Cortex of kidney (tissue), 1 donor: ENCODE results near the gene MICAL2.

Experiments
- DNase-seq: peaks from one replicate; lab custom pipeline; 2025; lab: John Stamatoyannopoulos, UW

MICAL2 gene

DNA sequence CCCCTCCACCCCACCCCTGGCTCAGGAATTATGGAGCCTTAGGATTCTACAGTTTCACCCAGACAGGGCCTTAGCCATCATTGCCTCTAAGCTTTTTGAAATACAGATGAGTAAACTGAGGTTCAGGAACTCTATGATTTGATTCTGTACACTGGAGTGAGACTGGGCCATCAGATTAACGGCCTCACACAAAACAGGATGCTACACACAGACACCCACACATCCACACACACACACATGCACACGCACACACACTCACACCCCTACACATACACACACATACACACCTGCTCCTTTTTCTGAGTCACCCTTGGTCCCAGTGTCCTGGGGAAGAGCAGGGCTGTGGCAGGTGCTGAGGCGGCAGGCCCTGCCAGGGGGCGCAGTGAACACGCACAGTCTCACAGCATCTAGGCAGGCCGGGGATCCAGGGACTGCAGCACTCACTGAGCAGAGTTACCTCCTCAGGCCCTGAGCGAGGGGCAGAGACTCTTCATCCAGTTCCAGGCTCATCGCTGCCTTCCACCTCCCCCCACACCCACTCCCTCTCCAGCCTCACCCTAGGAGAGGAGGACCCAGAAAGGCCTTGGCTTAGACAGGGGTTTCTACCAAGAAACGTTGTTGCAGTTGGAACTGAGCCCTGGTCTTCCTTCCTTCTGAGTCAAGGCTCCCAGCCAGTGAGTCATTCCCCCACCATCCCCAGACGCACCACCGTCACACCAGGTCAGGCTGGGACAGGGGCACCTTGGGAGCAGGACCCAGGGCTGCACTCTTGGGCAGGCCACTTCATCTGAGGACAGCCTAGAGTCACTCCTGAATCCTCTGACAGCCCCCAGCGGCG lies 177.2 kb downstream of the MICAL2 start:
- DNase-seq: no peak

DNA sequence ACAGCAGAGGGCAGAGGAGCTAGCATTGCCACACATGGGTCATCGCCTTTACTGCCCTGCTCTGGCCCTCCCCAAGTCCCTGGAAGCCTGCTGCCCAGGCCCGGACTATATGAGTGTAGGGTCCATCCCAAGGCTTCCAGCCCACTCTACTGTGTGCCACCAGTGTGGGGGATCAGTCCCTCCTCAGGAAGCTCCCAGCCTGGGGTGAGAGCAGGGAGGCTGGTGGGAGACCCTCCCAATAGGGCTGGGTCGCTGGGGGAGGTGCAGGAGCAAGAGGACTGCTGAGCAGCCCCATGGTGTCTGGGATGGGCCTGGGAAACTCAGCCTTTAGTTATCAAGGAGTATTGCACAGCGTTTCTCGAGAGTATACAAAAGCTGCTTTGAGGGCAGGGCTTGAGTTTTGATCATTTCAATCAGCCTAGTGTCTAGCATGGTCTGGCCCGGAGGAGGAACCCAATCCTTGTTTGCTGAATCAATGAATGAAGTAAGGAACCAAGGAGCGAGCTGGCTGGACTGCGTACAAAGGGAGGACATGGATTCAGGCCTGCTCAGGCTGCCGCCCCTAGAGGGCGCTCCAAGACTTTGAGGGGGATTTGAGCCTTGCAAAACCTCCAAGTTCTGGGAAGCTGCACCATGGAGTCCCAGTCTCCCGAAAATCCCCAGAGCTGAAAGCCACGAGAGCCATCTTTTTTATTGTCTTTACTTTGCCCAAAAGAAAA lies 178.0 kb downstream of the MICAL2 start:
- no peak for DNase-seq

GRCh38 chr11:12288931-12289666 lies 178.7 kb downstream of the MICAL2 start:
- DNase-seq: no peak

GRCh38 chr11:12289667-12290476 lies 179.5 kb downstream of the MICAL2 start:
- DNase-seq: no peak

DNA sequence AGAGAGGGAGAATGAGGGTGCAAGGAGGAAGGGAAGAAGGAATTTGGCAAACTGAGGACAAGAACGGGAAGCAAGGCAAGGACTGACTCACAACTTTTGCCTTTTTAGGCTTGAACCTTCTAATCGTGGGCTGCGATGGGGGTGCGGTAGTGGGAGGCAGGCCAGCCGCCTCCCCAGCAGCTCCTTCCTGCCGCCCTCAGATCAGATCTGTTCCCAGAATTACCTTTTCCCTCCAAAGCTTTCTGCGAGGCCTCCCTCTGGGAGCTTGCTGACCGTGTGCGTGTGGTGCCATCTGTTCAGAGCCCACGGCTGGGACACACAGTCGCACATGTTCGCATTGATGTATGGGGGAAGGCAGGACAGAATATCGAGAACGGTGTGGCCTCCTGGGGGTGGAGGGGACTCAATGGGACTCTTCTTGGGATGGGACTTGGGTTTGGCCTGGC lies 180.1 kb downstream of the MICAL2 start:
- no peak for DNase-seq

DNA sequence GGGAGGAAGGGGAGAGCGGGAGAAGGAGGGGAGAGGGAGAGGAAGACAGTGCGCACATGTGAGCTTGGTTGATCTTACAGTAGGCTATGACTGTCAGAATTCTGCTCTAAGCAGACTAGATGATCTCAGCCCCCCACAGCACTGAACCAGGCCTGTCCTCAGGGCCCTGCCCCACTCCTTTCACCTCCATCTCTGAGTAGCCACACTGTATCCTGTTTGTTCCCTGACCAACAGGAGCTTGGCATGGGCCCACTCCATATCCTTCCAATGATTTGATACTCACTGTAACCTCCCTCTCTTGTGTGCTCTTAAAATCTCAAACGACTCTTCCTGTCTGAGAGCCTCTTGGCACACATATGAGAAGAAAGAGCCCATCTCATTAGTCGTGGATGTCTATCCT lies 180.9 kb downstream of the MICAL2 start:
- no peak for DNase-seq

- DNase-seq: no peak
Observed at GRCh38 chr11:12291766-12292165, 181.4 kb downstream of the MICAL2 start.

DNA sequence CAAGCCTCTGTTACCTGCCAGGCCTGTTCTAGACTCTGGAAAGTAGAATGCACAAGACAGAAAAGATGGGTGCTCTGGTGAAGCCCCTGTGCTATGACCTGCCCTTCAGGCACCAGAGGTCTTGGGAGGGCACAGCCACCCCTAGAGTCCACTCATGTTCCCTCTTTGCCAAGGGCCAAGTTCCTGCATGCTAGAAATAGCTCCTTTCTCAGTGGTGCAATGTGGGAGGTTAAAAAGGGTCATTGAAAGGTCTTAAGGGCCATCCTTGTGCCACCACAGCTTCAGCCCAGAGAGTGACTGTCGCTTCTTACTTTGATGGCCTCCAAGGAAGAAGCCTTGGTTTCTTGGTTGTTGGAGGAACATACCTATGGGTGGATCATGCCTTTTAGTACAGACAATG lies 182.4 kb downstream of the MICAL2 start:
- DNase-seq: no peak

DNA sequence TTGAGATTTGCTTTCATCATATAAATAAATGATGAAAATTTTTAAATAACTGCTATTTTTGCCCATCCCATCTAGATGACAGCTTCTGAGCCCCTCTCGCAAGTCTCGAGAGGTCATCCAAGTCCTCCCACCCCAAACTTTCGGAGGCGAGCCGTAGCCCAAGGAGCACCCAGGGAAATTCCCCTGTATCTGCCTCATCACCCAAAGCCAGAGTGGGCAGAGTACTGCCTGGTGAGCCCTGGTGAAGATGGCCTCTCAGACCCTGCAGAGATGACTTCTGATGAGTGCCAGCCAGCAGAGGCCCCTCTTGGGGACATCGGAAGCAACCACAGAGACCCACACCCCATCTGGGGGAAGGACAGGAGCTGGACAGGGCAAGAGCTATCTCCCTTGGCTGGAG lies 183.1 kb downstream of the MICAL2 start:
- no peak for DNase-seq

DNA sequence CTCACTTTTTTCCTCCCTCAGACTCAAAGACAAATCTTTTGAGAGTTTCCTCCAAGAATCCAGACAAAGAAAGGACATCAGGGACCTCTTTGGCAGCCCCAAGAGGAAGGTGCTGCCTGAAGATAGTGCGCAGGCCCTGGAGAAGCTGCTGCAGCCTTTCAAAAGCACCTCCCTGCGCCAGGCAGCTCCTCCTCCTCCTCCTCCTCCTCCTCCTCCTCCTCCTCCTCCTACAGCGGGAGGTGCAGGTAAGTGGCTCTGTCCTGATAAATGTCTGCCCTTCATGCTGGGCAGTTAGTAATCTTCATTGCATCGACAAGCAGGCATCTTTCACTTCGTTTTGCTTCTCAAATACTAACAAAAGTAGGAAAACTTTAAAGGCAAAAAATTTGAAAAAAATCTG lies 184.2 kb downstream of the MICAL2 start:
- DNase-seq: no peak

DNA sequence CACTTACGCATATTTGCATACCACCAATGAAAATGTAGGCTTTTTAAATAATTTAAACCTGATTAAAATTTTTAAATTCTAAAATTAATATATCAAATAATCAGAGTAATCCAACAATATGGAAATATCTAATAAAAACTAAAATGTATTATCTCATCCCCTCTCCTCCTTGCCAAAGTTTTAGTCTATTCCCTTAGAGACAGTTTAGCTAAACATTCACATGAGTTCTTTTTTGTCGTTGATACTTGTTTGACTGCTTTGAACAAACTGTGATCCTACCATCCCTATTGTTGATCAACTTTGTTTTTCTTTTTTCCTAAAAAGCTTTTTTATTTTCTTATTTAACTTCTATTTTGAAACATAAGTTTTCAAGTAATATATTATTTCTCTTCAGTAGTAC lies 185.6 kb downstream of the MICAL2 start:
- no peak for DNase-seq

GRCh38 chr11:12298610-12299009 lies 188.2 kb downstream of the MICAL2 start:
- DNase-seq: no peak

- no peak for DNase-seq
Observed at GRCh38 chr11:12301379-12301778, 191.0 kb downstream of the MICAL2 start.

GRCh38 chr11:12303421-12304149 lies 193.2 kb downstream of the MICAL2 start:
- no peak for DNase-seq

- no peak for DNase-seq
Observed at GRCh38 chr11:12306830-12307229, 196.4 kb downstream of the MICAL2 start.

- no peak for DNase-seq
Observed at GRCh38 chr11:12312132-12312531, 201.7 kb downstream of the MICAL2 start.
